ENCODE results near the gene CIB4.
A peak's percentile ranks its signal among the peaks of the same experiment; 100 is the strongest.

CIB4 gene

GRCh38 chr2:26640781-26641564 lies at the start of gene CIB4:
CIB4 (minus strand) TSS chr2:26641366; CDS start chr2:26641314, 52 bp downstream.
- TF ChIP-seq CREB1 (IDR thresholded peaks at IDR 0.05; ENCODE audit: low read depth): no peak; the same call in 1 of the 2 replicates
- TF ChIP-seq TEAD4 (IDR thresholded peaks at IDR 0.05): peak; percentile 98
- peak; percentile 91 for TF ChIP-seq NFIC (IDR thresholded peaks at IDR 0.05)
- TF ChIP-seq EP300 (IDR thresholded peaks at IDR 0.05; ENCODE audit: borderline replicate concordance): 0 out of 2 replicates have a peak, but pooled peaks have one; percentile 44
- peak; percentile 56 for TF ChIP-seq MAX (IDR thresholded peaks at IDR 0.05)
- TF ChIP-seq RAD21 (IDR thresholded peaks at IDR 0.05; ENCODE audit: low read depth): 0 out of 2 replicates have a peak, but pooled peaks have one; percentile 11
- TF ChIP-seq CEBPB (IDR thresholded peaks at IDR 0.05): peak; percentile 31; the same call in 1 of the 2 replicates
- no peak for TF ChIP-seq ZBTB7A (IDR thresholded peaks at IDR 0.05; ENCODE audit: low read depth)
- TF ChIP-seq YY1 (IDR thresholded peaks at IDR 0.05; ENCODE audit: low read depth): no peak
- TF ChIP-seq TCF12 (IDR thresholded peaks at IDR 0.05; ENCODE audit: low read depth): peak; percentile 59; the same call in 1 of the 2 replicates

GRCh38 chr2:26687801-26688200 lies 46.6 kb upstream of the CIB4 start:
- TF ChIP-seq REST (IDR thresholded peaks at IDR 0.05; ENCODE audit: low read depth) (no peak), TAF1 (IDR thresholded peaks at IDR 0.05; ENCODE audit: low read depth) (no peak), ZBTB7A (IDR thresholded peaks at IDR 0.05; ENCODE audit: low read depth) (no peak), RAD21 (IDR thresholded peaks at IDR 0.05; ENCODE audit: low read depth) (no peak), YY1 (IDR thresholded peaks at IDR 0.05; ENCODE audit: low read depth) (no peak)

GRCh38 chr2:26687328-26687727 lies 46.2 kb upstream of the CIB4 start:
- TF ChIP-seq FOXM1 (IDR thresholded peaks at IDR 0.05; ENCODE audit: borderline replicate concordance, low read depth) (no peak), YY1 (IDR thresholded peaks at IDR 0.05; ENCODE audit: low read depth) (no peak), ZBTB7A (IDR thresholded peaks at IDR 0.05; ENCODE audit: low read depth) (no peak), CEBPB (IDR thresholded peaks at IDR 0.05) (no peak), MAX (IDR thresholded peaks at IDR 0.05) (no peak), TCF12 (IDR thresholded peaks at IDR 0.05; ENCODE audit: low read depth) (no peak), NFIC (IDR thresholded peaks at IDR 0.05) (no peak), USF1 (IDR thresholded peaks at IDR 0.05) (no peak), REST (IDR thresholded peaks at IDR 0.05; ENCODE audit: low read depth) (no peak), TAF1 (IDR thresholded peaks at IDR 0.05; ENCODE audit: low read depth) (no peak), EP300 (IDR thresholded peaks at IDR 0.05; ENCODE audit: borderline replicate concordance) (no peak), CREB1 (IDR thresholded peaks at IDR 0.05; ENCODE audit: low read depth) (no peak), TEAD4 (IDR thresholded peaks at IDR 0.05) (no peak), RAD21 (IDR thresholded peaks at IDR 0.05; ENCODE audit: low read depth) (no peak), EGR1 (IDR thresholded peaks at IDR 0.05) (no peak)

- TF ChIP-seq TCF12 (IDR thresholded peaks at IDR 0.05; ENCODE audit: low read depth) (no peak), RAD21 (IDR thresholded peaks at IDR 0.05; ENCODE audit: low read depth) (no peak), YY1 (IDR thresholded peaks at IDR 0.05; ENCODE audit: low read depth) (no peak), CEBPB (IDR thresholded peaks at IDR 0.05) (no peak), USF1 (IDR thresholded peaks at IDR 0.05) (no peak), EGR1 (IDR thresholded peaks at IDR 0.05) (no peak), FOXM1 (IDR thresholded peaks at IDR 0.05; ENCODE audit: borderline replicate concordance, low read depth) (no peak), TAF1 (IDR thresholded peaks at IDR 0.05; ENCODE audit: low read depth) (no peak), TEAD4 (IDR thresholded peaks at IDR 0.05) (no peak), NFIC (IDR thresholded peaks at IDR 0.05) (no peak), MAX (IDR thresholded peaks at IDR 0.05) (no peak), REST (IDR thresholded peaks at IDR 0.05; ENCODE audit: low read depth) (no peak), EP300 (IDR thresholded peaks at IDR 0.05; ENCODE audit: borderline replicate concordance) (no peak), CREB1 (IDR thresholded peaks at IDR 0.05; ENCODE audit: low read depth) (no peak), ZBTB7A (IDR thresholded peaks at IDR 0.05; ENCODE audit: low read depth) (no peak)
Measured at GRCh38 chr2:26685989-26686839, 45.0 kb upstream of the CIB4 start.
